NCI-H1105 treated with DMSO at 0.1 percent for 48 hours (cell line): Measurements from ENCODE around the gene CAMKMT.

ENCODE experiments used
- DNase-seq: peaks from one replicate; lab custom pipeline; 2025; lab: John Stamatoyannopoulos, UW

CAMKMT gene

DNA sequence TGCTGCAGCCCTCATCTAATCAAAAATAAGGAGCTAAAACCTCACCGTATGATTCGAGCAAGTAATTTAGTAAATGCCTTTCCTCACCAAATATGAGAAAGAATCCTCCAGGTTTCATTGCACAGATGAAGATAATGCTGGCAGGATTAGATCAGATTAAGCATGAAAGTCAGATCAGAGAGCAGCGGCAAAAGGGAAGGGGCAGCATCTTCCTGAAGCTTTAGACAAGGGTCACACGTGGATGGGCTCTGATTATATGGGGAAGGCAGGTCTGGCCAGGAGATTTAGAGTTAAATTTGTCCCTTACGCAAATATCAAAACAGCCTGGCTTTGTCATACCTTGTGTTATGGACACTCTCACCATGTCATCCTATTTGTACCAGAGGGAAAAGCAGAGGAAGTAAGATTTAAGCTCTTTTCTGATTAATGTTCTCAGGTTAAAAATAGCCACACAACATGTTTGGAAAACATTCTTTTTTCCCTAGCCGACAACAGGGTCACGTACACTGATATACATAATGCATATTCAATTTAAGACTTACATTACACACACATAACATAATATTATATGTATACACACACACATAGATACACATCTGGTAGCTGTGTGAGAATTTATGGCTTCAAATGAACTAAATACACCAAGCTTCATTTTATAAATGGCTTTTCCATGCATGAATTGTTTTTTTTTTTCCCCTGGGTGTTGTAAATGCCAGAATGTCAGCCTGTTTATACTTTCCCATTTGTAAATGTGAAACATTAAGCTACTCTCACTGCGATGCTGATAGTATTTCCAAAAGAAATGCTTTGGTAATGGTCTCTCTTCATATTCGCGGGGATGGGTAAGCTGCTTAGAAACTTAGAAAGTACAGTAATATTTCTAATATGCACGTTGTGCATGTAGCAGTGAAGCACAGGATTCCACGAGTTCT, 383.5 kb downstream of the CAMKMT start:
- no peak for DNase-seq

DNA sequence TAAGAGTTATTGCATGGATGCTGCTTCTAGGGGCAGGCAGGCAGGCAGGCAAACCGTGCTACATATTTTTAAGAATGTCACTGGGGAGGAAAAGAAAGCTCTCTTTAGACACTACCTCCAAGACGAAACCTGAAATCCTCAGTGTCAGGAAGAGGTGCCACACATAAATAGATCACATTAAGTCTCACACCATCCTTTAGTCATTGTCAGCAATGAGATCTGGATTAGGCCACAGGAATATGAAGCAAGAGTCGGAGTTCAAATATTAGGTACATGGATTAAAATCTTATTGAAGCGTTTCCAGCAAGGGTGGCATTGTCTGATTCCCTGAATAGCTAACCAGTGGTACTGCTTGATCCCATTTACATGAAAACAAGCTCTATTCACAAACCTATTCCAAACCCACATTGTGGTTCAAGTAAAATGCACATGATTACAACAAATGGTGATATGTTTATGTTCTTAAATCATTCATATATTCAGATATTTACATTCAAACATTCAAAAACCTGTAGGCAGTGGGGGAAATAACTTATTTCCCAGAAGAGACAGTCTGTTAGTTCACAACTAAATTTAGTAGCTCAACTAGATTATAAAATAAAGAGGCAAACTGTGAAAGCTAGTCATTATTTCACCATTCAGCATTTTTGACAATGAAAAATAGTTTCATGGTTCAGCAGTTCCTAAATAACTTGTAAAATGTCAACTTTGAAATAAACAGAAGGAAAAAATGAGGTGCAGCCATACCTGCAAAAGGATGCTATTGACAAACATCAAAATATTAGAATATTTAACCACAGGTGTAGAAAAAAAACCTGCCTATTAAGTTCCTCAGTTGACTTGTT, 384.4 kb downstream of the CAMKMT start:
- DNase-seq = no peak

DNA sequence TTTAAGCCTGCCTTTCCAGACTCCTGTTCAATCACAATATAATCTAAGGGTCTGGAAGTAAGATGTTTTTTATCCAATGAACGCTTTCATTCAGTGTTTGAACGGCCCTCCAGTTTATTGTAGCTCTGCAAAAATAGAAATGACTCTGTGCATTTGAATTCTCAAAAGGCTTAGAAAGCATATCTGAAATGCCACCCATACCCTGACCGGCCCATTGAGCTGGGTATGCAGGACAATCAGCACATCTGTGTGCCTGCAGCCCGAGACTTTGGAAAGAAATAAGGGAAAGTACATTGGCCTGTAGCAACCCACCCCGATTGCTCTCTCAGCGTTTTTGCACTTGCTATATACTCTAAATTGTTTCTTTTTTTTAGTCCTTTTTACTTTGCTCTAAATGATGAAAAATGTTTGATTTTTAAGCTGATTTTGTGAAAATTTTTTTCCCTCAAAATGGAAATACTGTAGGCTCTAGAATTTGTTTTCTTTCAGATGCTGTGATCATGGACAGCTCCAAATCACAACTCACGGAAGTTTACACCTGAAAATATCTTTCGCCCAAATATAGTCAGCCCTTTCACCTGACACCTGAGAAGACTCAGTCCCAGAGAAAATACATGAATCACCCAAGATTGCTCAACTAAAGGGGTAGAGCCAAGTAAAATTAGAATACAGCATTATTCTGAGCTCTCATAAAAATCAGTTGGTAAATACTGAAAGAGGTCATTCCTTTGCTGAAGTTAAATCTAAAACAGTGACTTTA, 385.3 kb downstream of the CAMKMT start:
- no peak for DNase-seq

DNA sequence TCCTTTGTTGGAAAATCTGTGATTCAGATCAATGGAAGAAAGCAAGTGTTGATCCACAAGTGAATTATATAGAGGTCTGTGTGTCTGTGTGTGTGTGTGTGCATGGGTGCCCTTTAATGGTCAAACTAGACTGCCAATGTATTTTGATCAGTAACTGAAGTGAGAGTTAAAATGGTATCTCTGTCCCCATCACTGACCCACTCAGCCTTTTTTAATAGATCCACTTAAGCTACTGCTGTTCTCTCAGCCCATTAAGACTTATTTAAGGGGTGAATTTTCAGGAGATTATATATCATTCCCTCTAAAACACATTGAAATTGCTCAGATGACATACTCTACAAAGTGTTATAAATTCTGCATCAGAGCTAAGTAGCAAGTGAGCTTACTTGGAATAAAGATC, 386.0 kb downstream of the CAMKMT start:
- no peak for DNase-seq

DNA sequence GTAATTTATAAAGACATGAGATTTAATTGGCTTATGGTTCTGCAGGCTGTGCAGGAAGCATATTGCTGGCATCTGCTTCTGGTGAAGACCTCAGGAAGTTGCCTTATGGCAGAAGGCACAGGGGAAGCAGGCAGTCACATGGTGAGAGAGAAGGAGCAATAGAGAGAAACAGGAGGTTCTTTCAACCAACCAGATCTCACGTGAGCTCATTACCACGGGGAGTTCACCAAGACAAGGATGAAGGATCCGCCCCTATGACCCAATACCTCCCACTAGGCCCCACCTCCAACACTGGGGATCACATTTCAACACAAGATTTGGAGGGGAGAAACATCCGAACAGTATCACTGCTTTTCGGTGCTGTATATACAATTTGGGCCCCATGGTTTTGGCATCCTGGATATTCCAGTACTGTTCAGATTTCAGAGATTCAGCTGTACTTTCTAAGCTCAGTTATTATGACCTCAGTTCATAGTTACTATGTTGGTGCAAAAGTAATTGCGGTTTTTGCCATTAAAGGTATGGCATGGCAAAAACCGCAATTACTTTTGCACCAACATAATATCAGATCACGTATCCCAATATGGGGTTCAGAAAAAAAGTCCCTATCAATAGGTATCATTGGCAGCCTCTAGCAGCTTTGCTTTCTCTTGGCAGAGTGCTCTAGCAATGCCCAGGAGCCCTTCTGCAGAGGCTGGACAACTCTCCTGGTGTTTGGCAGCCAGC, 390.2 kb downstream of the CAMKMT start:
- DNase-seq = no peak

DNA sequence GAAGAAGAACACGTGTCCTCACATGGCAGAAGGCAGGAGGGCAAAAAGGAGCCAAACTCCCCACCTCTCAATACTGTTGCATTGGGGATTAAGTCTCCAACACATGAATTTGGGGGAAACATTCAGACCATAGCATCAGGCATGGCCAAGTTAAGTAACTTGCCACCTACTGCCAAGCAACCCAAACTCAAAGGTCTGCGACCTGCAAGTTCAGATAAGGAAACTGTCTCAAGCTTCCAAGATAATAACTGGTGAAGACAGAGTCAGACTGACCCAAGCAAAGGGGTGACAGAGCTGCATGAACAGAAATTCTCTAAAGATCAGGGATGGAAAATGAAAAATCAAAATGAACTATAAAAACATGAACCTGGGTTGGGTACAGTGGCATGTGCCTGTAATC, 391.0 kb downstream of the CAMKMT start:
- no peak for DNase-seq

DNA sequence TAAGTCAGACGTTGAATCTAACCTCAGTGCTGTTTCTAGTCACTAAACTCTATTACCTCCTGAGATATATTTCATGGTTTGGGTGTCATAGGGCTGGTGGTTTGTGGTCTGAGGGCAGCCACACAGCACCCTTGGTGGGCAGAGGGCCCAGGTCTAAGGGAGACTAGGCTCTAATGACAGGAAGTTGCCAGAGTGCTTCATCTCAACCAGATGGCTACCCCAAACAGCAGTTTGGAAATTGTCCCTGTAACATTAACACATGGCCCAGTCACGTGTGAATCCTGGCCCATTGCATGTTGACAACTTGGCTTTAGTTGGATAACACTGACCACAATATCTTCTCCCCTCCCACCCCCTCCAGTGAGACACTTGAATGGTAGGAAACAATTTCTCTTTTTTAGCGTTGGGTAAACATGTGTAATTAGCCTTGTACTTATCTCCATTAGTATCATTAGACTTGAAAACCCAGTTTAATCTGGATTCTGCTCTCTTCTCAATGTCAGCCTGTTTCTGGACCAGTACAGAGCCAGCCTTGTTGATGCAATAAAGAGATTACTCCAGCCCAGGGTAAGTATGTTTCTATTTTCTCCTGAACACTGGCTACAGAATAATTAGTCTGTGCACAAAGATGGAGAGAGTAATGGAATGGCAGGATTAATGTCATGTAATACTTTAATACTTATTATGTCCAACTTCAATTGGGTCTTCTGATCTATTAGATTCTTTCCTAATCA, 392.0 kb downstream of the CAMKMT start:
- no peak for DNase-seq

DNA sequence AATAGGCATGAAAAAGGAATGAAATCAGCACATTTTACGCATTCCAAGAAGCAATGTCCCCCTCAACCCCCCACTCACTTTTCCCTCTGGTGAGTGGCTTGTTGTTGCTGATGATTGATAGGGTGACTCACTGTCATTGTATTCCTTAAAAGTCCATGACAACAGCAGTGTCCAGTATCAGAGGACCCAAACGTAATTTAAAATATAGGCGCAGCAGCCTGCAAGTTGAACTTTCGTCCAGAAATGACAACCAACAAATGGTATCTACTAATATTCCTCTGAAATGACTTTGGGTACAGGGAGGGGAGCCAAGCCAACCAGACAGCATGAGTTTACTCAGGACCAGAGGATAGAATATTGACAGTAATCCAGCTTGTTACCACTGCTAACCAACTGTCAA, 396.8 kb downstream of the CAMKMT start:
- no peak for DNase-seq

DNA sequence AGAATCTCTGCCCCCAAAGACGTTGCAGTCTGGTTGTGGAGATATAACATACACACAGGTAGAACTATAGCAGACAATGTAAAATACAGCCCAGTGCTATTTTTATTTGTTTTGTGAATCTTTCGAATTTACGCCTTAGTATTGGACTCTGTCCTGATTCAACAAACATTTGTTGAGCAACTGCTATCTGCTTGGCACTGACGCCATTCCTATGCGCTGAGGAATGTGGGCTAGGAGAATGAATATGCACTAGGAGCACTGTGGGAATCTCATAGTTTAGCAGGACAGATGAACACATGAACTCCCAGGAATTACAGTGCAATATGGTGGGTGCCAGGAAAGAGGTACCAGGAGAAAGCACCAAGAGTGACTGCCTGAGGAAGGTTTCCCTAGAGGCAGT, 398.1 kb downstream of the CAMKMT start:
- DNase-seq = no peak

DNA sequence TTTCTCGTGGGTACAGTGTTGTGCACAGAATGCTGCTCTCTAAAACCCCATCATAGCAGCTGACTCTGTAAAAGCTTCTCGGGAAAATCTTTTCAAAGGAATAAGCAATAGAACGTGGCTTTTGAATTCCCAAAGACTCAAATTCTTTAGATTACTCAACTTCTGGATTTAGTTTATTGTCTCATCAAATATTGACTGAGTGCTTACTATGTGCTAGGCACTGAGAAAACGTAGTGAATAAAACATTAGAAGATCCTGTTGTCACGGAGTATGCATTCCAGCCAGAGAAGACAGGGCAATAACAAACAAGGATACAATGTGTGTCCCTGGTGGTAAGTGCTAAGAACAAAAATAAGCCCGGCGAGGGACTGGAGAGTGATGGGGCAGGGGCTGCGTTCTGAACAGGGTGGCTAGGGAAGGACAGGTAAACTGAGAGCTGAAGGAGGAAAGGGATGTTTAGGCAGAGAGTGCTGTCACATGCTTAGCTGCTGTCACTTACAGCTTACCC, 401.6 kb downstream of the CAMKMT start:
- DNase-seq = no peak

DNA sequence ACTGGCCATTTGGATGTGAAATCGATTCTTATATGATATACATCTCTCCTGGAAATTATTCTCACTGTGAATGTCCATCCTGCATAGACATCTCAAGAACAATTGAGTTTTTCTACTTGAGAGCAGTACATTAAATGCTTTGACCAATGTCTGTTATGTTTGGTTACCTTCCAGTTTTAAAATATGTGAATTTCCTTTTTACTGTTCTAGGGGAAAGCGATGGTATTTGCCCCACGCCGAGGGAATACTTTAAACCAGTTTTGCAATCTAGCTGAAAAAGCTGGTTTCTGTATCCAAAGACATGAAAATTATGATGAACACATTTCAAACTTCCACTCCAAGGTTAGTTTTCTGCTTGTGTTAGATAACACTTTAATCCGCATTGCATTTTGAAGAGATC, 404.5 kb downstream of the CAMKMT start:
- DNase-seq = no peak

DNA sequence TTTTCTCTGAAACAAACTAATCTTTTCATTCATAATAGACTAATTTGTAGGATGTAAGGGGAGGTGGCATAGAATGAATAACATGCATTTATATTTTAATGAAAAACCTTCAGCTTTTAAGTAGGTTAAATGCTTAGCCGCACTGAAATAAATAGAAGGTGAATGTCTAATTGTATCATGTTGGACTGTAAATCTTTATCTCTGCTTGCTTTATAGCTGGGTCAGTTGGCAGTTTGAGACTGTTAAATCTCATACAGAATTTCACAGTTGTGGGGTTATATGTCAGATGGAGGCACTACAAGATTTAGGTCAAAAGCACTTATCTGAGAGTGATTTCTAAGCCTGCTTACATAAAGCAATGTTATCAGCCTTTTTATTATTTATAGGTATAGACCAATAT, 405.0 kb downstream of the CAMKMT start:
- no peak for DNase-seq

DNA sequence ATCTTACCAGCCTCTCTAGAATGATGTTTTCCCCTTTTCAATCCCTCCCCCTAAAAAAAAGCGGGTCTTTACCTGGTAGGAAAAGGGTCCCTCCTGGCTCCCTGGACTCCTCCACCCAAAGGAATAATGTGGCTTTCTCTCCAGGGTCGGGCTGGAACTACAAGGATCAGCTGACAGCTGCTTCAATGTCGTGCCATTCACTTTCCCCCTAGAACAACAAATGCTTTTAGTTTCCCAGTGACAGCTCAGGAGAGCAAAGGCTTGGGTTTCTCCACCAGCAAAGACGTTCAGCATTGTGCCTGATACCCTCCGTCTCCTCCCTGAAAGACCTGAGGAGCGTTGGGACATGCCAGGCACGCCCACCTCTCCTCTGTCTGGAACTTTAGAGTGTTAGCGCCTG, 405.9 kb downstream of the CAMKMT start:
- DNase-seq = no peak

DNA sequence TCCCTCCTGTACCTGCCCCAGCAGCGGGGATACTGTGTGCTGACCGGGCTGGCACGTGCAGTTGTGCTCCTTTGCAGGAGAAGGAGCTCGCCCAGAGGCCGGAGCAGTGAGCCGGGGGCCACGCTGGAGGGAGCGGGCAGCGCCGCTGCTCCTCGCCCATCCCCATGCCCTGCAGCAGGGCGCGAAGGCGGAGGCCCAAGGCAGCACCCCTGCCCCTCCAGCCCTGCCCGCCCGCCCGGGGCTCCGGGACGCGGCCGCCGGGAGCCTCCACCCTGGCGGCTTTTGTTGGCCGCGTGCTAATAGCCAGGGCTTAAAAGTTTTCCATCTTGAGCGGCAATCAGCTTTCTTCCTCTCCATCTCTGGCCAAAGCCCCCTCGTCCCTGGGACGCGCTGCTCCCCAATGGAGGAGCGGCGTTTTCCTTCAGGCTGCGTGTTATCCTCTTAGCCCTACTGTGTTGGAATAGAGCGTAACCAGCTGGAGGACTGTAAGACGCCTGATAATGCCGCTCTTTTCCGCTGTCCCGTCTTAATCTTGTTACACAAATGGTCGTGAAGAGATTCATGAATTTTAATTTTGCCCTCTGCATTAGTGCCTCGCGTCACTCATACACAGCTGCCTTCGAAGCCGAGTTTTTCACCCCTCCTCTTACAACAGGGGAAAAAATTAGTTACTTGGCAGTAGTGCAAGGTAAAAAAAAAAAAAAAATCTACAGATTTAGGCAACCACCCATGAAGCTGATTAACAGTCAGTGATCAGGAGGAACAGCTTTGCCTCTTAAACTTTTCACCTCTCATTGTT, 406.9 kb downstream of the CAMKMT start:
- DNase-seq = no peak

DNA sequence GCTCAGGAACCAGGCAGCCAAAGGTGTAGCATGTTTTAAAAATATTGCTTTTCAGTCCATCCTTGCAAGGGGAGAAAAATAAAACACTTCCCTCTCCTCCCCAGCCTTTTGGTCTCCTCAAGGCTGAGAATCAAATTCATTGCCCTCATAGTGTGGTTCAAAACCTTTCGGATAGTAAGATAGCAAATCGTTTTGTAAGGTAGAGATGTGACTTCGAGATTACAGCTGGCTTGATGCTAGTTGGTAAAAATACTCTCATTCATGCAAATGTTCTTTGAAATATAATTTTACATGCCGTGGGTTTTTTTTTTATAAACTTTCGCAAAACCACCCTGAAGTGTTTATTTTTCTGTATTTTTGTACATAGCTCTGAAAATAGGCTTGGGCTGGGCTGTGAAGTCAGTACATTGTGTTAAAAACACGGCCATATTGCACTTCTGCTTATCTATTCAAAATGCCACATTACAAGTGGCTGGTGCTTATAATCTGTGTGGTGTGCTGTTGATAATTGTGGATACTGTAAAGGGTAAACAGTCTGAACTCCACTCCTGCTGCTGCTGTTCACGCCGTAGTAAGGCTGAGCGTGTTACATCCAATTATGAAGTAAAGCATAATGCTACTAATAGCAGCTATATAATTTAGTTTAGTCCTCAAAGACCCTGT, 407.7 kb downstream of the CAMKMT start:
- peak; percentile 67 for DNase-seq

DNA sequence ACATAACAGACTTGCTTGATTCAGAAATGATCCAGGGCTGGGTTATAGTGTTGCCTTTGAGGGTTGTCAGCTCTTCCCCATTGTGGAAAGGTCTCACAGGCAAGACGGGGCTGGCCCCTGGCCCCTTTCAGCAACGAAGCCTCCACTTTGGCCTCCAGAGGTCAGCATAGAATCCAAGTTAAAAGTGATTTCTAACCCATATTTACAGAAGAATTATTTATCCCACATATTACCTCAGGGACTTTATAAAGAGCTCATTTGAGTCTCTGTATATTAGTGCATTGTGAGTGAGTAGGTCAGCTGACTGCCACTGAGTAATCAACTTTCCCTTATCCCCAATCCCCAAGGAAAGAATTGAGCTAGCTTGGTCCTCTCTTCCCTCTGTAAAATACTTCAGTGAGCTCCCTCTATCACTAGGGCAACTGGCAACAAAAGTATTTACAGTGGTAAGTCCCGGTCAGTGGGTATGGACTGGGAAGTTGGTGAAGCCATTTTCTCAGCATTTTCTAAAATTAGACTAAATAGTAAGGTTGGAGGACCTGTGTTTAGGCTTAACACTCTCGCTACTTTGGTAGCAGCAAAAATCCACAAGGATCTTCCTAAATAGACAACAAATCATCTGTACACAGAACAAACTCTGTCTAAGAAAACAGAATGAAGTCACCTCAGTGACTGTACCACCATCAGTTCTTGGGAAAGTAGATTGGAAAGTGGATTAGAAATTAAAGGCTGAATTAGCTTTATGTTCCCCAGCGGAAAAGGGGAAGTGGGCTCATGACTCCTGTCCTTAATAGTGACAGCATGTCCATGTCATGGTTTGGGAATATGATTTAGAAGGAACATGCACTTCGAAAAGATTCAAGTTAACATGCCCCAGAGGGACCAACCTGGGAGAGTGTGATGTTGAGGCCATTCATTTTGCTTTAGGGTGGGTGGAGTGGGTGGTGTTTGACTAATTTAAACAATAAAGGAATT, 408.8 kb downstream of the CAMKMT start:
- peak; percentile 57 for DNase-seq

DNA sequence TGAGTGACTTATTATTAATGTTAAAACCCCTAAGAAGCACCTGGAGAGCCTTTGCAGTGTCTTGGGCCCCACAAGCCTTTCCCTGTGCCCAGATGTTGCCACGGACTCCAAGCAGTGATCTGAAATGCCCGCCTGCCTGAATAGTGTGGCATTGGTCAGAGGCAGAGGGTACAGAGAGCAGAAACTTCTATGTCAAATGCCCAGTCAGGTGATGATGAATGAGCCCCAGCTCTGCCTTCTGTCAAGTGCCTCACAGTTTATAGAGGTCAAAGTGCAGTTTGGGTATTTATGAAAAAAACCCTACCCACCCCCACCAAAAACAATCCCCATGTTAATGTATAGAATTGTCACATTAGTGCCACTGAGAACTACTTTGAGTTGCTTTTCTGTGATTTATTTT, 409.8 kb downstream of the CAMKMT start:
- DNase-seq = no peak

DNA sequence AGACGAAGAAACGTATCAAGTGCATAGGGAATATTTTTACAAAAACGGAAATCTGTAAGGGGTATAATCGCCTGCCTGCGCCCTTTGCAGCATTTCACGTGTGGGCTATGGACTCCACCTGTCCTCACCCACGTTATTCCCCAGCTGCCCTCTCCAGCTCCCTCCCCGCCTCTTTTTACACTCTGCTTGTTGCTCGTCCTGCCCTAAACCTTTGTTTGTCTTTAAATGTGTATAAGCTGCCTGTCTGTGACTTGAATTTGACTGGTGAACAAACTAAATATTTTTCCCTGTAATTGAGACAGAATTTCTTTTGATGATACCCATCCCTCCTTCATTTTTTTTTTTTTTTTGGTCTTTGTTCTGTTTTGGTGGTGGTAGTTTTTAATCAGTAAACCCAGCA, 410.4 kb downstream of the CAMKMT start:
- peak; percentile 35 for DNase-seq
